Kasumi-1 (cell line): ENCODE results near the gene ASPHD1.

Experiments used
- DNase-seq, 2 experiments: peaks; one replicate each; lab custom pipeline; 2025; lab: John Stamatoyannopoulos, UW

The ASPHD1 gene

GRCh38 chr16:29943846-29944799, 43.8 kb downstream of the ASPHD1 start:
- DNase-seq, result no peak

DNA sequence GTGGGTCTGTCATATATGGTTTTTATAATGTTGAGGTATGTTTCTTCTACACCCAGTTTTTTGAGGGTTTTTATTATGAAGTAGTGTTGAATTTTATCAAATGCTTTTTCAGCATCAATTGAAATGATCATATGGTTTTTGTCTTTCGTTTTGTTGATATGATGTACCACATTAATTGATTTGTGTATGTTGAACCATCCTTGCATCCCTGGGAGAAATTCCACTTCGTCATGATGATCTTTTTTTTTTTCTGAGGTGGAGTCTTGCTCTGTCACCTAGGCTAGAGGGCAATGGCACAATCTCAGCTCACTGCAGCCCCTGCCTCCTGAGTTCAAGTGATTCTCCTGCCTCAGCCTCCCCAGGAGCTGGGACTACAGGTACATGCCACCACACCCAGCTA, 47.6 kb downstream of the ASPHD1 start:
- DNase-seq, result no peak

GRCh38 chr16:29950806-29951461, 50.6 kb downstream of the ASPHD1 start:
- no peak for DNase-seq

DNA sequence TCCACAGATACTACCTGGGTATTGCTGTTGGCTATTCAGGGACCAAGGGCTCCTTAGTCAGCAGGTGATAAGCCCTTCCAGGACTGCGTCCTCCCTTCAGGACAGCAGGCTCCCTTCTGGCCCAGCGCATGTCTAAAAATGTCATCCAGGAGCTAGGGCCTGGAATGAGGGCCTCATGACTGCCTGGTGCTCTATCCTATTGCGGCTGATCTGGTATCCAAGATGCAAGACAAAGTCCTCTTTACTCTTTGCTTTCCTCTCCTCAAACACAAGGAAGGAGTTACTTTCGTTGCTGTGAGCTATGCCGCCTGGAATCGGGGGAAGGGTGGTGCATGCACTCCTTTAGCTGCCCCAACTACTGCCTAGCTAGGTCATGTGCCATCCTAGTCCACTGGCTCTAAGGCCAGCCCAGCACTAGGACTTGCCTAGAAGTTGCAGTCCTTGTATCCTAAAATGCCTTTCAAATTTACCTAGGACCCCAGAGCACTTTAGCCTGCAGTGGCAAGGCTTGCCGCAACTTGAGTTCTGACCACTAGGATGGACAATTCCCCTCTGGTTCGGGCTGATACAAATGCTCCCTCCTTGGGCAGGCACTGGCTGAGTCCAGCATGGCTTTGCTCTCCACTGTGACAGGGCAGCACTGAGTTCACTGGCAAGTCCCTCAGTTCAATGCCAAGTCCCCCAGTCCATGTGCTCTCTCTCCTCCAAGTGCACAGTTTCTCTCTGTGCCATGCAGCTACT, 51.5 kb downstream of the ASPHD1 start:
- no peak for DNase-seq
